ENCODE results near the gene MED8. TPM values are rescaled to one million over a fixed set of nuclear protein-coding genes. Genes with fewer than 3 reads are reported as not detected.
A peak's percentile ranks its signal among the peaks of the same experiment; 100 is the strongest.

The MED8 gene
- total RNA-seq, 1 donor from 2014 or later, result 44.1 TPM

GRCh38 chr1:43358746-43359693 lies 30.6 kb downstream of the MED8 start, which contains the start of gene CDC20:
Gene CDC20 (plus strand): TSS chr1:43358981. CDS start chr1:43359216, 235 bp downstream.
- peak; percentile 78 for DNase-seq (ENCODE audit: low read depth, low spot score)

- DNase-seq (ENCODE audit: low read depth, low spot score), result no peak
These were observed 31.4 kb downstream of the MED8 start for GRCh38 chr1:43358121-43358745.

- no peak for DNase-seq (ENCODE audit: low read depth, low spot score)
These were observed 32.3 kb downstream of the MED8 start for GRCh38 chr1:43357251-43357650.

GRCh38 chr1:43354936-43355335 lies 34.7 kb downstream of the MED8 start:
- DNase-seq (ENCODE audit: low read depth, low spot score), result no peak

- DNase-seq (ENCODE audit: low read depth, low spot score), result no peak
These were observed 35.1 kb downstream of the MED8 start for GRCh38 chr1:43354471-43354870.

GRCh38 chr1:43352881-43353280 lies 36.7 kb downstream of the MED8 start:
- no peak for DNase-seq (ENCODE audit: low read depth, low spot score)

- DNase-seq (ENCODE audit: low read depth, low spot score), result no peak
These were observed 37.3 kb downstream of the MED8 start for GRCh38 chr1:43352351-43352705.

GRCh38 chr1:43351421-43352350 lies 37.9 kb downstream of the MED8 start:
- no peak for DNase-seq (ENCODE audit: low read depth, low spot score)

- no peak for DNase-seq (ENCODE audit: low read depth, low spot score)
These were observed 38.6 kb downstream of the MED8 start for GRCh38 chr1:43350976-43351375.

GRCh38 chr1:43349594-43350306 lies 39.9 kb downstream of the MED8 start:
- no peak for DNase-seq (ENCODE audit: low read depth, low spot score)

GRCh38 chr1:43348809-43349593 lies 40.6 kb downstream of the MED8 start:
- no peak for DNase-seq (ENCODE audit: low read depth, low spot score)

GRCh38 chr1:43348343-43348808 lies 41.2 kb downstream of the MED8 start:
- DNase-seq (ENCODE audit: low read depth, low spot score), result no peak

GRCh38 chr1:43346636-43347035 lies 43.0 kb downstream of the MED8 start:
- no peak for DNase-seq (ENCODE audit: low read depth, low spot score)

- no peak for DNase-seq (ENCODE audit: low read depth, low spot score)
These were observed 44.5 kb downstream of the MED8 start for GRCh38 chr1:43345120-43345519.

- DNase-seq (ENCODE audit: low read depth, low spot score), result no peak
These were observed 45.2 kb downstream of the MED8 start for GRCh38 chr1:43344267-43344850.

GRCh38 chr1:43340559-43340958 lies 49.0 kb downstream of the MED8 start:
- no peak for DNase-seq (ENCODE audit: low read depth, low spot score)

GRCh38 chr1:43339584-43340232 lies 49.9 kb downstream of the MED8 start:
- DNase-seq (ENCODE audit: low read depth, low spot score), result no peak

GRCh38 chr1:43338001-43338400 lies 51.6 kb downstream of the MED8 start:
- no peak for DNase-seq (ENCODE audit: low read depth, low spot score)

GRCh38 chr1:43337588-43337987 lies 52.0 kb downstream of the MED8 start, which contains the start of gene MPL:
Gene MPL (plus strand): TSS chr1:43337818. CDS start chr1:43337849, 31 bp downstream.
- no peak for DNase-seq (ENCODE audit: low read depth, low spot score)
